ENCODE data around the gene BOLA2B. TPM values are rescaled to one million over a fixed set of nuclear protein-coding genes. Genes with fewer than 3 reads are reported as not detected.
"Not testable (repeated sequence)": the region's sequence is repeated elsewhere in the genome, so short reads cannot be mapped to it uniquely, and the experiment has no call there.

BOLA2B gene
- total RNA-seq, 1 experiment from 2014 or later = 216 TPM

GRCh38 chr16:30184096-30184890 lies 9.2 kb downstream of the BOLA2B start:
- DNase-seq (ENCODE audit: low spot score) = peak; percentile 14

- DNase-seq (ENCODE audit: low spot score) = peak; percentile 80
Measured at GRCh38 chr16:30183233-30184095, 10.0 kb downstream of the BOLA2B start, which contains the start of gene CORO1A. CORO1A (plus strand) TSS chr16:30183602; CDS start chr16:30185210, 1,608 bp downstream.

GRCh38 chr16:30180741-30181140 lies 12.7 kb downstream of the BOLA2B start:
- no peak for DNase-seq (ENCODE audit: low spot score)

- no peak for DNase-seq (ENCODE audit: low spot score)
Measured at GRCh38 chr16:30179931-30180330, 13.5 kb downstream of the BOLA2B start.

- no peak for DNase-seq (ENCODE audit: low spot score)
Measured at GRCh38 chr16:30179195-30179594, 14.3 kb downstream of the BOLA2B start.

GRCh38 chr16:30176876-30177275 lies 16.6 kb downstream of the BOLA2B start:
- DNase-seq (ENCODE audit: low spot score) = not testable (repeated sequence)

GRCh38 chr16:30173054-30173453 lies 20.4 kb downstream of the BOLA2B start:
- no peak for DNase-seq (ENCODE audit: low spot score)

- DNase-seq (ENCODE audit: low spot score) = not testable (repeated sequence)
Measured at GRCh38 chr16:30170145-30170544, 23.3 kb downstream of the BOLA2B start.

- DNase-seq (ENCODE audit: low spot score) = not testable (repeated sequence)
Measured at GRCh38 chr16:30169416-30169815, 24.1 kb downstream of the BOLA2B start.

- DNase-seq (ENCODE audit: low spot score) = not testable (repeated sequence)
Measured at GRCh38 chr16:30168746-30169145, 24.7 kb downstream of the BOLA2B start.

GRCh38 chr16:30166202-30166902 lies 27.1 kb downstream of the BOLA2B start:
- no peak for DNase-seq (ENCODE audit: low spot score)

- DNase-seq (ENCODE audit: low spot score) = no peak
Measured at GRCh38 chr16:30163538-30163937, 29.9 kb downstream of the BOLA2B start.

GRCh38 chr16:30157214-30157613 lies 36.3 kb downstream of the BOLA2B start:
- no peak for DNase-seq (ENCODE audit: low spot score)

- no peak for DNase-seq (ENCODE audit: low spot score)
Measured at GRCh38 chr16:30155188-30155587, 38.3 kb downstream of the BOLA2B start.

GRCh38 chr16:30152517-30152916 lies 40.9 kb downstream of the BOLA2B start:
- DNase-seq (ENCODE audit: low spot score) = no peak

GRCh38 chr16:30151091-30151490 lies 42.4 kb downstream of the BOLA2B start:
- no peak for DNase-seq (ENCODE audit: low spot score)

GRCh38 chr16:30149250-30149930 lies 44.1 kb downstream of the BOLA2B start:
- no peak for DNase-seq (ENCODE audit: low spot score)

- DNase-seq (ENCODE audit: low spot score) = no peak
Measured at GRCh38 chr16:30147843-30148510, 45.5 kb downstream of the BOLA2B start.

- no peak for DNase-seq (ENCODE audit: low spot score)
Measured at GRCh38 chr16:30145657-30146056, 47.8 kb downstream of the BOLA2B start.

GRCh38 chr16:30144917-30145316 lies 48.5 kb downstream of the BOLA2B start:
- DNase-seq (ENCODE audit: low spot score) = no peak

GRCh38 chr16:30144017-30144416 lies 49.4 kb downstream of the BOLA2B start:
- no peak for DNase-seq (ENCODE audit: low spot score)

All from HT-29 (cell line).